GM10847 (cell line): Measurements from ENCODE around the gene ELP4.

Source experiments
- POLR2A ChIP-seq: IDR thresholded peaks from 2 replicates; pipeline ENCODE4 v1.6.1; 2011; ENCODE audit not compliant: insufficient read length; ENCODE audit errors: extremely low read depth

The ELP4 gene

GRCh38 chr11:31806928-31807798, 297.6 kb downstream of the ELP4 start:
- no peak for TF ChIP-seq POLR2A

GRCh38 chr11:31807799-31808667, 298.5 kb downstream of the ELP4 start:
- no peak for TF ChIP-seq POLR2A

- TF ChIP-seq POLR2A: no peak
These were observed 299.4 kb downstream of the ELP4 start for GRCh38 chr11:31808721-31809540.

- no peak for TF ChIP-seq POLR2A
These were observed 299.9 kb downstream of the ELP4 start for GRCh38 chr11:31809541-31809856.

GRCh38 chr11:31809857-31810778, 300.6 kb downstream of the ELP4 start:
- TF ChIP-seq POLR2A: no peak

GRCh38 chr11:31810779-31811647, 301.4 kb downstream of the ELP4 start, which contains the start of gene PAX6:
TSS of gene PAX6 (minus strand) at chr11:31811322. CDS start at chr11:31806411, 4,911 bp downstream.
- no peak for TF ChIP-seq POLR2A

- TF ChIP-seq POLR2A: no peak
These were observed 303.1 kb downstream of the ELP4 start for GRCh38 chr11:31812383-31813381.

- TF ChIP-seq POLR2A: no peak
These were observed 304.0 kb downstream of the ELP4 start for GRCh38 chr11:31813391-31814175.

GRCh38 chr11:31814176-31814868, 304.8 kb downstream of the ELP4 start:
- no peak for TF ChIP-seq POLR2A

GRCh38 chr11:31815711-31816467, 306.3 kb downstream of the ELP4 start:
- TF ChIP-seq POLR2A: no peak
